ENCODE data around the gene BRD1.
A peak's percentile ranks its signal among the peaks of the same experiment; 100 is the strongest.

BRD1 gene

GRCh38 chr22:49827853-49828598, at the start of gene BRD1:
BRD1 (minus strand) TSS chr22:49827873; CDS start chr22:49824317, 3,556 bp downstream.
- DNase-seq (ENCODE audit: low read depth in 1 of 2, low spot score in 1 of 2), result peak in 1 of 2 donors; percentile 42

GRCh38 chr22:49873228-49873940, 45.7 kb upstream of the BRD1 start:
- no peak for DNase-seq (ENCODE audit: low read depth in 1 of 2, low spot score in 1 of 2)

- no peak for DNase-seq (ENCODE audit: low read depth in 1 of 2, low spot score in 1 of 2)
Observed at GRCh38 chr22:49872347-49872746, 44.7 kb upstream of the BRD1 start.

GRCh38 chr22:49871482-49871881, 43.8 kb upstream of the BRD1 start:
- DNase-seq (ENCODE audit: low read depth in 1 of 2, low spot score in 1 of 2), result no peak

- no peak for DNase-seq (ENCODE audit: low read depth in 1 of 2, low spot score in 1 of 2)
Observed at GRCh38 chr22:49869845-49870712, 42.4 kb upstream of the BRD1 start.

GRCh38 chr22:49869086-49869830, 41.6 kb upstream of the BRD1 start:
- DNase-seq (ENCODE audit: low read depth in 1 of 2, low spot score in 1 of 2), result no peak

- DNase-seq (ENCODE audit: low read depth in 1 of 2, low spot score in 1 of 2), result no peak
Observed at GRCh38 chr22:49867303-49868265, 39.9 kb upstream of the BRD1 start.

GRCh38 chr22:49866646-49867045, 39.0 kb upstream of the BRD1 start:
- no peak for DNase-seq (ENCODE audit: low read depth in 1 of 2, low spot score in 1 of 2)

- no peak for DNase-seq (ENCODE audit: low read depth in 1 of 2, low spot score in 1 of 2)
Observed at GRCh38 chr22:49866134-49866533, 38.5 kb upstream of the BRD1 start.

GRCh38 chr22:49865156-49865555, 37.5 kb upstream of the BRD1 start:
- DNase-seq (ENCODE audit: low read depth in 1 of 2, low spot score in 1 of 2), result no peak

GRCh38 chr22:49863931-49864330, 36.3 kb upstream of the BRD1 start:
- DNase-seq (ENCODE audit: low read depth in 1 of 2, low spot score in 1 of 2), result no peak

GRCh38 chr22:49862496-49862776, 34.8 kb upstream of the BRD1 start:
- DNase-seq (ENCODE audit: low read depth in 1 of 2, low spot score in 1 of 2), result no peak

- no peak for DNase-seq (ENCODE audit: low read depth in 1 of 2, low spot score in 1 of 2)
Observed at GRCh38 chr22:49861642-49862495, 34.2 kb upstream of the BRD1 start.

- DNase-seq (ENCODE audit: low read depth in 1 of 2, low spot score in 1 of 2), result no peak
Observed at GRCh38 chr22:49858827-49859226, 31.2 kb upstream of the BRD1 start.

GRCh38 chr22:49856766-49857618, 29.3 kb upstream of the BRD1 start:
- no peak for DNase-seq (ENCODE audit: low read depth in 1 of 2, low spot score in 1 of 2)

- no peak for DNase-seq (ENCODE audit: low read depth in 1 of 2, low spot score in 1 of 2)
Observed at GRCh38 chr22:49856343-49856742, 28.7 kb upstream of the BRD1 start.

- DNase-seq (ENCODE audit: low read depth in 1 of 2, low spot score in 1 of 2), result no peak
Observed at GRCh38 chr22:49855251-49855911, 27.7 kb upstream of the BRD1 start.
